Measurements from ENCODE around the gene BEGAIN.

BEGAIN gene

DNA sequence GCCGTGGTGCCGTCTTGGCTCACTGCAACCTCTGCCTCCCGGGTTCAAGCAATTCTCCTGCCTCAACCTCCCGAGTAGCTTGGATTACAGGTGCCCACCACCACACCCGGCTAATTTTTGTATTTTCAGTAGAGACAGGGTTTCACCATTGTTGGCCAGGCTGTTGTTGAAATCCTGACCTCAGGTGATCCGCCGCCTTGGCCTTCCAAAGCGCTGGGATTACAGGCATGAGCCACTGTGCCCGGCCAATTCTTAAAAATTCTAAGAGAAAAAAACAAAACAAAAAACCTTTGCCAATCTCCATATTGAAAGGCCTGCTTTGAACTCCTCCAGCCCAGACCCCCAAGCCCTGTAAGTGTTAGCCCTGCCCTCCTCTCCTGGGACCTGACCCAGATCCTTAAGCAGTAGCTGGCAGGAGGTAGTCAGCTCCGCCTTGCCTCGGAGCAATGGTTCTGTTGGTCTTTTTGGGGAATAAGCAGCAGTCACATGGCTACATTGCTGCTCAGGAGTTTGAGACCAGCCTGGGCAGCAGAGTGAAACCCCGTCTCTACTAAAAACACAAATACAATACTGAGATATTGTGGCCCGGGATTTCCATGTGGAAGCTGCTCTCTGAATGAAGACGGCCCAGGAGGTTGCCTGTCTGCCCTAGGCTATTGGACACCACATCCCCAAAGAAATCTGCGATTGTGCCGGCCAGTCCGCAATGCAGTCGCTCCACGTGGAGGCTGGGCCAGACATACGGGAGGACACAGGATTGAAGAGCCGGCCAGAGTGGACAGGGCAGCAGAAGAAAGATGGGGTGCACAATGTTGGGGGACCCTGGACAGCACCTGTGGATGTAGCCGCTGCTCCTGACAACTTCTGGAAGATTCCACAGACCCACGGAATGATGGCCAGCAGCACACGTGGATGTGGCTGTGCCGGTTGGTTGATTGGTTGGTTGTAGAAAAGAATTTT lies 28.8 kb upstream of the BEGAIN start:
- no CpG with 5 or more reads among the region's 25 CpGs for WGBS, 2 donors (ENCODE audit: extremely low coverage in 2 of 2, insufficient read length in 2 of 2, insufficient replicate concordance in 1 of 2)
- Histone ChIP-seq H2AK5ac (ENCODE audit: low read depth, low read length) (peak overlapping the region; percentile 23), H3K4me1 (ENCODE audit: control insufficient read depth in 2 of 2, insufficient read depth in 1 of 2, low read depth in 1 of 2, low read length in 2 of 2) (peaks cover 0 to 4% of the 10 kb centered on the region in 2 donors), H3K4me3 (ENCODE audit: low read length in 2 of 2) (peak overlapping the region in 1 of 2 donors; percentile 27), H3K27ac (replicated peaks; ENCODE audit: low read length) (no peak overlapping the region), H4K8ac (ENCODE audit: low read depth, low read length) (no peak overlapping the region), H3K9ac (ENCODE audit: low read depth, low read length, poor library complexity) (no peak overlapping the region), H3K9me3 (replicated peaks in 1 of 2; ENCODE audit: control insufficient read depth in 2 of 2, insufficient read depth in 1 of 2, low read depth in 1 of 2, low read length in 2 of 2) (no peaks in the 10 kb centered on the region), H3K14ac (ENCODE audit: low read length) (no peak overlapping the region), H3K4me2 (ENCODE audit: insufficient read depth, low read length, poor library complexity, severe bottlenecking) (no peak overlapping the region), H3K27me3 (ENCODE audit: control insufficient read depth in 3 of 3, insufficient read depth in 3 of 3, low read depth in 1 of 3, low read length in 3 of 3) (peaks cover 0 to 24% (median 0%) of the 10 kb centered on the region in 3 experiments), H3K36me3 (replicated peaks in 1 of 2; ENCODE audit: control insufficient read depth in 2 of 2, insufficient read depth in 2 of 2, low read length in 2 of 2) (no peaks in the 10 kb centered on the region), H2AFZ (ENCODE audit: low read length) (no peak overlapping the region), H2BK12ac (ENCODE audit: low read length) (no peak overlapping the region), H3K18ac (ENCODE audit: low read length) (peak overlapping the region; percentile 35), H3K23ac (ENCODE audit: low read depth, low read length, poor library complexity) (no peak overlapping the region), H4K91ac (ENCODE audit: low read depth, low read length, poor library complexity) (no peak overlapping the region), H2BK5ac (ENCODE audit: low read length) (no peak overlapping the region), H2BK15ac (ENCODE audit: low read length) (no peak overlapping the region), H3K4ac (ENCODE audit: low read length) (no peak overlapping the region), H2BK120ac (ENCODE audit: low read depth, low read length) (no peak overlapping the region), H3K79me1 (ENCODE audit: low read depth, low read length) (no peaks in the 10 kb centered on the region)
- no peak for DNase-seq (ENCODE audit: low spot score)

DNA sequence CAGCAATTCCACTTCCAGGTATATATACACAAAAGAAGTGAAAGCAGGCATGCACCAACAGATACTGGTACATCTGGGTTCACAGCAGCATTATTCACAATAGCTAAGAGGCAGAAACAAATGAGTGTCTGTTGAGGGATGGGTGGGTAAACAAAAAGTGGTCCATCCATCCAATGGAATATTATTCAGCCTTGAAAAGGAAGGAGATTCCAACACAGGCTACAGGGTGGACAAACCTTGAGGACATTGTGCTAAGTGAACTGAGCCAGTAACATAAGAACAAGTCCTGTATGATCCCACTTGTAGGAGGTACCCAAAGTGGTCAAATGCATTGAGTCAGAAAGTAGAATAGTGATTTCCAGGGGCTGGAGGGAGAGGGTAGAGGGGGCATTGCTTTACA lies 27.6 kb upstream of the BEGAIN start:
- Histone ChIP-seq H3K23ac (ENCODE audit: low read depth, low read length, poor library complexity) (no peak overlapping the region), H3K4me1 (ENCODE audit: control insufficient read depth in 2 of 2, insufficient read depth in 1 of 2, low read depth in 1 of 2, low read length in 2 of 2) (peaks cover 0 to 4% of the 10 kb centered on the region in 2 donors), H2AFZ (ENCODE audit: low read length) (no peak overlapping the region), H3K27ac (replicated peaks; ENCODE audit: low read length) (no peak overlapping the region), H2BK5ac (ENCODE audit: low read length) (no peak overlapping the region), H3K18ac (ENCODE audit: low read length) (no peak overlapping the region), H3K4me2 (ENCODE audit: insufficient read depth, low read length, poor library complexity, severe bottlenecking) (no peak overlapping the region), H3K9ac (ENCODE audit: low read depth, low read length, poor library complexity) (peak overlapping the region; percentile 15), H4K8ac (ENCODE audit: low read depth, low read length) (no peak overlapping the region), H2BK12ac (ENCODE audit: low read length) (no peak overlapping the region), H3K9me3 (replicated peaks in 1 of 2; ENCODE audit: control insufficient read depth in 2 of 2, insufficient read depth in 1 of 2, low read depth in 1 of 2, low read length in 2 of 2) (no peaks in the 10 kb centered on the region), H4K91ac (ENCODE audit: low read depth, low read length, poor library complexity) (no peak overlapping the region), H3K79me1 (ENCODE audit: low read depth, low read length) (peaks cover 2% of the 10 kb centered on the region), H3K14ac (ENCODE audit: low read length) (no peak overlapping the region), H3K36me3 (replicated peaks in 1 of 2; ENCODE audit: control insufficient read depth in 2 of 2, insufficient read depth in 2 of 2, low read length in 2 of 2) (no peaks in the 10 kb centered on the region), H2AK5ac (ENCODE audit: low read depth, low read length) (no peak overlapping the region), H3K27me3 (ENCODE audit: control insufficient read depth in 3 of 3, insufficient read depth in 3 of 3, low read depth in 1 of 3, low read length in 3 of 3) (peaks cover 0 to 16% (median 0%) of the 10 kb centered on the region in 3 experiments), H2BK120ac (ENCODE audit: low read depth, low read length) (no peak overlapping the region), H3K4ac (ENCODE audit: low read length) (no peak overlapping the region), H2BK15ac (ENCODE audit: low read length) (no peak overlapping the region), H3K4me3 (ENCODE audit: low read length in 2 of 2) (no peak overlapping the region)
- DNase-seq (ENCODE audit: low spot score) = no peak

DNA sequence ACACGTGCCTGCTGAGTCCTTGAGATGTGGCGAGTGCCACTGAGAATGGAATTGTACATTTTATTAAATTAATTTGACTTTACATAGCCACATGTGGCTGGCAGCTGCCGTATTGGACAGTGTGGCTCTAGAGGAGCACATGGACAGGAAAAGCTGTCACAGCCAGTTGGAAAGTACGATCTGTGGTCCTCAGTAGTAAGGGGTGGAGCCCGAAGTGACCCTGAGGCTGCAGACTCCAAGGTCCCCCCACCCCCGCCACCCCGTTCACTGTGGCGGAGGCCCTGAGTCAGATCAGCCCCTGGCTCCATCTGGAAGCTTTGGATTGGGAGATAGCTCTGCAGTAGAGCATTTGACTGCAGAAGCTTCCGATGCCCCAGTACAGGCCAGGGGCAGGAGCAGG lies 25.8 kb upstream of the BEGAIN start:
- no peaks in the 10 kb centered on the region for H3K9me3 ChIP-seq (replicated peaks in 1 of 2; ENCODE audit: control insufficient read depth in 2 of 2, insufficient read depth in 1 of 2, low read depth in 1 of 2, low read length in 2 of 2)
- WGBS, 2 donors (ENCODE audit: extremely low coverage in 2 of 2, insufficient read length in 2 of 2, insufficient replicate concordance in 1 of 2) = no CpG with 5 or more reads among the region's 9 CpGs
- H3K36me3 ChIP-seq (replicated peaks in 1 of 2; ENCODE audit: control insufficient read depth in 2 of 2, insufficient read depth in 2 of 2, low read length in 2 of 2) = no peaks in the 10 kb centered on the region
- H3K4ac ChIP-seq (ENCODE audit: low read length) = no peak overlapping the region
- no peak overlapping the region for H3K27ac ChIP-seq (replicated peaks; ENCODE audit: low read length)
- peak overlapping the region; percentile 3 for H3K23ac ChIP-seq (ENCODE audit: low read depth, low read length, poor library complexity)
- no peak overlapping the region for H4K91ac ChIP-seq (ENCODE audit: low read depth, low read length, poor library complexity)
- no peak for DNase-seq (ENCODE audit: low spot score)
- no peak overlapping the region for H3K4me2 ChIP-seq (ENCODE audit: insufficient read depth, low read length, poor library complexity, severe bottlenecking)
- no peak overlapping the region for H2AFZ ChIP-seq (ENCODE audit: low read length)
- H2BK120ac ChIP-seq (ENCODE audit: low read depth, low read length) = no peak overlapping the region
- no peak overlapping the region for H2BK5ac ChIP-seq (ENCODE audit: low read length)
- H3K4me3 ChIP-seq (ENCODE audit: low read length in 2 of 2) = no peak overlapping the region
- H3K14ac ChIP-seq (ENCODE audit: low read length) = no peak overlapping the region
- H2BK15ac ChIP-seq (ENCODE audit: low read length) = peak overlapping the region; percentile 38
- no peaks in the 10 kb centered on the region for H3K27me3 ChIP-seq (ENCODE audit: control insufficient read depth in 3 of 3, insufficient read depth in 3 of 3, low read depth in 1 of 3, low read length in 3 of 3)
- peak overlapping the region; percentile 33 for H2AK5ac ChIP-seq (ENCODE audit: low read depth, low read length)
- peaks cover 0 to 4% of the 10 kb centered on the region in 2 donors for H3K4me1 ChIP-seq (ENCODE audit: control insufficient read depth in 2 of 2, insufficient read depth in 1 of 2, low read depth in 1 of 2, low read length in 2 of 2)
- H3K18ac ChIP-seq (ENCODE audit: low read length) = peak overlapping the region; percentile 39
- no peak overlapping the region for H4K8ac ChIP-seq (ENCODE audit: low read depth, low read length)
- H3K79me1 ChIP-seq (ENCODE audit: low read depth, low read length) = peaks cover 2% of the 10 kb centered on the region
- H3K9ac ChIP-seq (ENCODE audit: low read depth, low read length, poor library complexity) = no peak overlapping the region
- H2BK12ac ChIP-seq (ENCODE audit: low read length) = no peak overlapping the region

DNA sequence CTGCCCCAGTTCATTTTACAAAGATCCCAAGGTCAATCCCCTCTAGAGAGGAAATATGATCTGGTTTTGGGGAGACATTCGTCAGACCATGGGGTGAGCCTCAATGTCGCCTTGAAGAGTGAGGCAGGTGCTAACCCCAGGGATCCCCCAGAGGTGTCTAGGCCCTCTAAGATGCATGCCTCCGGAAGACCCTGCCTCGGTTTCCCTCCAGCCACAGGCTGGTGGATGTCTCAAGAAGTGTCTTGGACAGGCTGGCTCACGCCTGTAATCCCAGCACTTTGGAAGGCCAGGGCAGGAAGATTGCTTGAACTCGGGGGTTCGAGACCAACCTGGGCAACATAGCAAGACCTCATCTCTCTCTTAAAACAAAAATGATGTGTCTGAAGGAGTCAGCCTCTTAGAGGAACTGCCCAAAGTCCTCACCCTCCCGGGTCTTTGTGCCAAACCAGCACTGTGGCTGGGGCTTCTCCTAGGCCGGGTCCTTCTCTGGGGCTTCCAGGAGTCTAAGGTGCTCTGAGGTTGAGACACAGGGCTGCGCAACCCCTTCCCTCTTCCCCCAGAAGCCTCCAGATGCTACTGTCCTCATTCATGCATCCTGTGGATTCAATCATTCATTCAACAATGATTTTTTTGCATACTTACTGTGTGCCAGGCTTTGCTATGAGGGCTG lies 24.7 kb upstream of the BEGAIN start:
- Histone ChIP-seq H2AFZ (ENCODE audit: low read length) (no peak overlapping the region), H2BK12ac (ENCODE audit: low read length) (no peak overlapping the region), H4K8ac (ENCODE audit: low read depth, low read length) (no peak overlapping the region), H2AK5ac (ENCODE audit: low read depth, low read length) (no peak overlapping the region), H2BK120ac (ENCODE audit: low read depth, low read length) (no peak overlapping the region), H3K9ac (ENCODE audit: low read depth, low read length, poor library complexity) (no peak overlapping the region), H3K79me1 (ENCODE audit: low read depth, low read length) (peaks cover 2% of the 10 kb centered on the region), H3K14ac (ENCODE audit: low read length) (no peak overlapping the region), H3K36me3 (replicated peaks in 1 of 2; ENCODE audit: control insufficient read depth in 2 of 2, insufficient read depth in 2 of 2, low read length in 2 of 2) (no peaks in the 10 kb centered on the region), H4K91ac (ENCODE audit: low read depth, low read length, poor library complexity) (no peak overlapping the region), H3K9me3 (replicated peaks in 1 of 2; ENCODE audit: control insufficient read depth in 2 of 2, insufficient read depth in 1 of 2, low read depth in 1 of 2, low read length in 2 of 2) (no peaks in the 10 kb centered on the region), H3K4me3 (ENCODE audit: low read length in 2 of 2) (no peak overlapping the region), H3K4me1 (ENCODE audit: control insufficient read depth in 2 of 2, insufficient read depth in 1 of 2, low read depth in 1 of 2, low read length in 2 of 2) (no peaks in the 10 kb centered on the region), H3K23ac (ENCODE audit: low read depth, low read length, poor library complexity) (no peak overlapping the region), H3K4ac (ENCODE audit: low read length) (no peak overlapping the region), H3K18ac (ENCODE audit: low read length) (no peak overlapping the region), H3K4me2 (ENCODE audit: insufficient read depth, low read length, poor library complexity, severe bottlenecking) (no peak overlapping the region), H3K27me3 (ENCODE audit: control insufficient read depth in 3 of 3, insufficient read depth in 3 of 3, low read depth in 1 of 3, low read length in 3 of 3) (no peaks in the 10 kb centered on the region), H3K27ac (replicated peaks; ENCODE audit: low read length) (no peak overlapping the region), H2BK5ac (ENCODE audit: low read length) (no peak overlapping the region), H2BK15ac (ENCODE audit: low read length) (no peak overlapping the region)
- DNase-seq (ENCODE audit: low spot score) = no peak
- WGBS, 2 donors (ENCODE audit: extremely low coverage in 2 of 2, insufficient read length in 2 of 2, insufficient replicate concordance in 1 of 2) = no CpG with 5 or more reads among the region's 10 CpGs

All from neuronal stem cell (in vitro differentiated cells).